GM19455 (cell line): ENCODE results near the gene RBMXL2.

Source experiments
- ATAC-seq: cut with Tn5 transposase; IDR thresholded peaks from one replicate; pipeline ENCODE4 v1.9.1; 2021; ENCODE audit not compliant: unreplicated experiment

Gene RBMXL2

DNA sequence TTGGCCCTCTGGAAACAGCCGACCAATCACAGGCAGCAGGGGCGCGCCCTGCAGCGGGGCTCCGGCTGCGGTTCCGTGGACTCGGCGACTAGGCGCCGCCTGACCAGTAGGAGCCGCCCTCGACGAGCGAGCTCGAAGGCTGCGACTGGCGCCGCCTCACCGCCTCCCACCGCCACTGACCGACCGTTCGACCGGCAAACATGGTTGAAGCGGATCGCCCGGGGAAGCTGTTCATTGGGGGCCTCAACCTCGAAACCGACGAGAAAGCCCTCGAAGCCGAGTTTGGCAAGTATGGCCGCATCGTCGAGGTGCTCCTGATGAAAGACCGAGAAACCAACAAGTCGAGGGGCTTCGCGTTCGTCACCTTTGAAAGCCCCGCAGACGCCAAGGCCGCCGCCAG lies at the start of gene RBMXL2:
Gene RBMXL2, plus strand, starts transcription at position 78 of the 400 bp plus-strand sequence. Its CDS starts 123 bp downstream, at position 201.
- no peak for ATAC-seq

GRCh38 chr11:7046474-7047175 lies 42.2 kb upstream of the RBMXL2 start:
- no peak for ATAC-seq

DNA sequence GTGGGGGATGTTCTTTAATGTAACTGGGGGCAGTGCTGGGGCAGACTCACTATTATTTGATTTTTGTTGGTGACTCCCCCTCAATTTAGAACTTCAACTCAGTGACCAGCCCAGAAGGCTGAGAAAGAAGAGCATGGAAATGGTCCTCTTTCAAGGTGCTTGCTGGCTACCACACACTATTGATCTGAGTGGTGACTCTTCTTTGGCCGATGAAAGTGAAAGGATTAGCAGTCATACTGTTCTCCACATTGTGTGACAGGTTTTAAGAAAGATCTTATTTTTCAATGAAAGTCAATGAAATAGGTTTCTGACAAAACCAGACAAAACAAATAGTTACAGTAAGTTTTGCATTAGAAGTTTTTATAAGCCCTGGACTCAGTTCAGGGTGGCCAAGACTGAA lies 38.6 kb upstream of the RBMXL2 start:
- no peak for ATAC-seq

- no peak for ATAC-seq
Measured at GRCh38 chr11:7056828-7057513, 31.8 kb upstream of the RBMXL2 start.

DNA sequence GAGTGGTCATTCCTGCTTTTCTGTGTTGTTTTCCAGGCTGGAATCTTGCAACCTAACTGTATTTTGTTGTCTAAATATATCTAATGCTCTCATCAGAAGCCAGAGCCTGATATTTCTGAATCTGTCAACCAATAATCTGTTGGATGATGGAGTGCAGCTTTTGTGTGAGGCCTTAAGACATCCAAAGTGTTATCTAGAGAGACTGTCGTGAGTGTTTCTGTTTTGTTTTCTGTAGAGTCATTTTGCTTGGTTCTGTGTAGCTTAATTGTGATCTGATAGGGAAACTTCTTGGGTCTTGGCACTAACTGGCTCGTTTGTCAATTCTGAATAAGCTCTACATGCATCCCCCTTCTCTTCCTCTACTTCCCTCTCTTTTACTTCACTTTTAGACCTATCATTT lies 31.2 kb upstream of the RBMXL2 start:
- ATAC-seq = no peak

DNA sequence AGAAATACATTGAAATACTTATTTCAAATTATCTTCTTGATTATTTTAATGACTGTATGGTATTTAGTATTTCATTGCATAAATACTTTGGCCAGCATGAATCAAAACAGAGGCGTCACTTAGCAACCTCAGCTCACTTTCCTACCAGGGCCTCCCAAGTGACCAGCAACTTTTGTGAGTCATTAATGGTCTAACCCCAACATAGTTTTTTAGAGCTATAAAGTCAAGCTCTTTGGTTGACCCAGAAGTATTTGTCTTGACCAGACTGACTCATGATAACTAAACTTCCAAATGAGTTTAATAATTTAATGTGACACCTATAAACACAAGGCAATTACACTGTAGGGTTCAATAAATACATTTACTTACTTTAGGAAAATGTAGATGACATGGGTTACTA lies 27.9 kb upstream of the RBMXL2 start:
- no peak for ATAC-seq

DNA sequence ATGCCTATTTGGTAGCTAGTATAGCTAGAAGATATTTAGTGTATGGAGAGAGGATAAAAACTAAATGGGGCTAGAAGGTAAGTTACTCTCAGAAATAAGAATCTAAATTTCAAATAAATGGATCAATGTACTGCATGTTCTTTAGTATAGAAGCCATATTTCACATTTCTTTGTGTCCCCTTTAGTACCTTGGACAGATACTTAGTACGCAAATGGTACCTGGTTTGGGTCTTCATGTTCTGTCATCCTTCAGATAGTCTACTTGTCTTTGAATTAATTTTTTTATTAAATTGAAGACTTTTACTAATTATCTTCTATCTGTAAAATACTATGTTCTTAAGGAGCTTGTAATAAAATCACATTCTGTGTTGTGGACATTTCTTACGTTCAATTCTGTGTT lies 26.3 kb upstream of the RBMXL2 start:
- no peak for ATAC-seq

DNA sequence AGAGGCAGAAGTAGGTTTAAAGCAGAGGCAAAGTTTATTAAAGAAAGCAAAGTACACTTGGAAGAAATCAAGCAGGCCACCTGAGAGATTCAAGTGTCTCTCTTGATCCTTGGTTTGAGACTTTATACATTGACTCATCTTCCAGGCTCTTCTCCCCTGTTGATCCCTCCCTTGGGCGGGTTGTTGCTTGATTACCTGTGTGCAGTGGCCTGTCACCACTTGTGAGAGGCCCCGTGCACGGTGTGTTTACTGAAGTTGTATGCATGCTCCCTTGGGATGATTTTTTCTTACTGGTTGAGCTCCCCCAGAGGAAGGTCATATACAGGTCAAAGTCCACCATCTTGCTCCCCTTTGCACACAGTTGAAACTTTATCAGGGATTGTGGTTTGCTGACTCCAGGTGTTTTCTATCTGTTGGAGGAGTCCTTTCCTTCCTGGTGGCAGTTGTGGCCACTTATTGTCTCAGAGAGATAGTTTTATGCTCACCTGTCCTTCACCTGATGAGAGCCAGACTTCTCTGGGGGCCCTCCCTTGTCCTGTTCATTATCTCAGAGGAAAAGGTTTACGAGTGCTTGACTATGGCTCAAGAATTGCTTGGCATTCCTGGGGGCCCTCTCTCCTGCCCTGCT lies 16.3 kb upstream of the RBMXL2 start:
- no peak for ATAC-seq

- ATAC-seq = no peak
Measured at GRCh38 chr11:7077101-7077500, 11.7 kb upstream of the RBMXL2 start.

DNA sequence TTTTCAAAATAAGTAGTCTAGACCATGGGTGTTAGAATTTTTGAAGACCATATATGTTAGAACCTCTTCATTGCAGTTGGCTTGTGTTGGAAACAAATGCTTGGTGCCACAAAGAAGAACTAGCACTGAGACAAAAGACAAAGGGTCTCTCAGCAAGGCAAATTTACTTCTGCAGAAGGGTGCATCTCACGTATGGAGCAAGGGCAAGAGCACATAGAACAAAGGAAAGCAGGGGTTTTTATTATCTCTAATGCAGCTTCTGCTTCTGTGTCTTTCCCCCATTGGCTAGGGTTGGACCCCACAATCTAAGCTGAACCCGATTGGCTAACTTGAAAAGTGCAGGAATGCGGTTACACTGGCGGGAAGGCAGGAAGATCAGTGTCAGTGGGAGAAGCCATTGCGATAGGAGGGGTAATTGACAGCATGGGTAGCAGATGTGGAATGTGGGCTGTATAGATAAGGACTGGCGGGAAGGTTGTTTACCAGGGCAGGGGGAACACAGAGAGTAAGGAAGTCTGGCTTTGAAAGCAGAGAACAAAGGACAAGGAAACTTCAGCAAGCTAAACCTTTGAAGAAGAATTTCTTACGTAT lies 9.2 kb upstream of the RBMXL2 start:
- ATAC-seq = no peak

DNA sequence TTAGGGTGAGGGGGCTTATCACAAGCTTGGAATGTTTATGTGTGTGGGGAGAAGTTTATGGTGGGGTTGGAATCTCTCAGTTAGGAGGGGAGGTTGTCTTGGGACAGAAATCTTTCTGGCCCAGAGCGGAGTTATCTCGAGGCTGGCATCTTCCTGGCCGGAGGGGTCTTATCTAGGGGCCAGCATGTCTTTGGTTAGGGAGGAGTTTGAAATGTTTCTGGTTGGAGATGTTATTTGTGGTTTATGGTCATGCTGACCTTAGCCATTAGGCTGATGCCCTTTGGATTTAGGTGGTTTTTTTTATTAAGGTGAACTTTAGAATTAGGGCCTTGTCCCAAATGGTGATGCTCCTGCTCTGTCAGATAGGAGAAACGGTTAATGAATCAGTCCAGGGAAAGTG lies 7.9 kb upstream of the RBMXL2 start:
- no peak for ATAC-seq

- no peak for ATAC-seq
Measured at GRCh38 chr11:7081441-7081840, 7.4 kb upstream of the RBMXL2 start.

GRCh38 chr11:7089328-7090251 lies 792 bp downstream of the RBMXL2 start:
- no peak for ATAC-seq

GRCh38 chr11:7098235-7098832 lies 9.5 kb downstream of the RBMXL2 start:
- no peak for ATAC-seq

GRCh38 chr11:7115780-7116179 lies 27.0 kb downstream of the RBMXL2 start:
- no peak for ATAC-seq

- ATAC-seq = no peak
Measured at GRCh38 chr11:7116370-7116769, 27.6 kb downstream of the RBMXL2 start.

- no peak for ATAC-seq
Measured at GRCh38 chr11:7138051-7138450, 49.3 kb downstream of the RBMXL2 start.
